Glutamatergic neuron (in vitro differentiated cells): Measurements from ENCODE around the gene MLYCD. TPM values are rescaled to one million over a fixed set of nuclear protein-coding genes. Genes with fewer than 3 reads are reported as not detected.
A peak's percentile ranks its signal among the peaks of the same experiment; 100 is the strongest.

ENCODE experiments used
- DNase-seq: peaks from one replicate; pipeline ENCODE4 v3.0.0; 2022
- H3K27ac Mint-ChIP-seq: one replicate; pipeline ENCODE4 v1.8.0; 2020; ENCODE audit warnings: mild to moderate bottlenecking, mixed read lengths, inconsistent platforms; ENCODE audit not compliant: unreplicated experiment
- H3K27me3 Mint-ChIP-seq: one replicate; pipeline ENCODE4 v1.8.0; 2020; ENCODE audit warnings: mild to moderate bottlenecking, moderate library complexity, mixed read lengths, inconsistent platforms; ENCODE audit not compliant: unreplicated experiment
- H3K36me3 Mint-ChIP-seq: one replicate; pipeline ENCODE4 v1.8.0; 2020; ENCODE audit warnings: mild to moderate bottlenecking, mixed read lengths, inconsistent platforms; ENCODE audit not compliant: unreplicated experiment
- H3K4me1 Mint-ChIP-seq: one replicate; pipeline ENCODE4 v1.8.0; 2020; ENCODE audit warnings: mild to moderate bottlenecking, low read depth, mixed read lengths, inconsistent platforms; ENCODE audit not compliant: unreplicated experiment
- H3K4me3 Mint-ChIP-seq: one replicate; pipeline ENCODE4 v1.8.0; 2020; ENCODE audit warnings: mild to moderate bottlenecking, mixed read lengths, inconsistent platforms; ENCODE audit not compliant: unreplicated experiment
- H3K9me3 Mint-ChIP-seq: one replicate; pipeline ENCODE4 v1.8.0; 2020; ENCODE audit warnings: mild to moderate bottlenecking, moderate library complexity, mixed read lengths, inconsistent platforms; ENCODE audit not compliant: unreplicated experiment
- total RNA-seq: library from RNA; stranded (reverse); fragmentation: NEBNext Ultra II Directional; extraction: Animal tissue kit (Norgen Biotek cat#: 25700); gene quantifications from one replicate; pipeline ENCODE4 v1.2.1, GENCODE V29; 2021; ENCODE audit not compliant: unreplicated experiment
- TF ChIP-seq, protein P1 (sequence below): fragments of 200-600 bp; sonication (generic); IDR thresholded peaks from one replicate; pipeline ENCODE4 v1.5.0; 2021; ENCODE audit not compliant: partially characterized antibody, unreplicated experiment

Gene MLYCD
- total RNA-seq, 1 donor from 2014 or later, result 9.5 TPM

GRCh38 chr16:83853834-83854233, 45.1 kb upstream of the MLYCD start:
- Mint-ChIP-seq H3K36me3 (no peaks in the 10 kb centered on the region), H3K9me3 (peaks cover 5% of the 10 kb centered on the region), H3K27ac (no peak overlapping the region), H3K4me3 (no peak overlapping the region), H3K4me1 (peaks cover 27% of the 10 kb centered on the region), H3K27me3 (peaks cover 8% of the 10 kb centered on the region)
- TF ChIP-seq, protein P1, sequence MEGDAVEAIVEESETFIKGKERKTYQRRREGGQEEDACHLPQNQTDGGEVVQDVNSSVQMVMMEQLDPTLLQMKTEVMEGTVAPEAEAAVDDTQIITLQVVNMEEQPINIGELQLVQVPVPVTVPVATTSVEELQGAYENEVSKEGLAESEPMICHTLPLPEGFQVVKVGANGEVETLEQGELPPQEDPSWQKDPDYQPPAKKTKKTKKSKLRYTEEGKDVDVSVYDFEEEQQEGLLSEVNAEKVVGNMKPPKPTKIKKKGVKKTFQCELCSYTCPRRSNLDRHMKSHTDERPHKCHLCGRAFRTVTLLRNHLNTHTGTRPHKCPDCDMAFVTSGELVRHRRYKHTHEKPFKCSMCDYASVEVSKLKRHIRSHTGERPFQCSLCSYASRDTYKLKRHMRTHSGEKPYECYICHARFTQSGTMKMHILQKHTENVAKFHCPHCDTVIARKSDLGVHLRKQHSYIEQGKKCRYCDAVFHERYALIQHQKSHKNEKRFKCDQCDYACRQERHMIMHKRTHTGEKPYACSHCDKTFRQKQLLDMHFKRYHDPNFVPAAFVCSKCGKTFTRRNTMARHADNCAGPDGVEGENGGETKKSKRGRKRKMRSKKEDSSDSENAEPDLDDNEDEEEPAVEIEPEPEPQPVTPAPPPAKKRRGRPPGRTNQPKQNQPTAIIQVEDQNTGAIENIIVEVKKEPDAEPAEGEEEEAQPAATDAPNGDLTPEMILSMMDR, result no peak
- DNase-seq, result no peak

GRCh38 chr16:83854420-83854819, 44.5 kb upstream of the MLYCD start:
- Mint-ChIP-seq H3K36me3 (no peaks in the 10 kb centered on the region), H3K27ac (no peak overlapping the region)
- TF ChIP-seq, protein P1, result no peak

GRCh38 chr16:83856792-83857191, 42.1 kb upstream of the MLYCD start:
- H3K9me3 Mint-ChIP-seq, result peaks cover 4% of the 10 kb centered on the region
- peak overlapping the region; percentile 94 for H3K27ac Mint-ChIP-seq
- H3K4me3 Mint-ChIP-seq, result peak overlapping the region; percentile 26
- peaks cover 15% of the 10 kb centered on the region for H3K4me1 Mint-ChIP-seq
- H3K27me3 Mint-ChIP-seq, result peaks cover 8% of the 10 kb centered on the region
- no peak for DNase-seq
- TF ChIP-seq, protein P1, result no peak
- H3K36me3 Mint-ChIP-seq, result peaks cover 3% of the 10 kb centered on the region

More at GRCh38 chr16:83854420-83854819, 44.5 kb upstream of the MLYCD start:
- DNase-seq, result no peak
- H3K4me3 Mint-ChIP-seq, result no peak overlapping the region
- peaks cover 8% of the 10 kb centered on the region for H3K27me3 Mint-ChIP-seq
- H3K9me3 Mint-ChIP-seq, result peaks cover 6% of the 10 kb centered on the region
- H3K4me1 Mint-ChIP-seq, result peaks cover 21% of the 10 kb centered on the region

- Mint-ChIP-seq H3K36me3 (peaks cover 3% of the 10 kb centered on the region), H3K4me3 (no peak overlapping the region), H3K9me3 (peaks cover 4% of the 10 kb centered on the region), H3K4me1 (peaks cover 6% of the 10 kb centered on the region), H3K27ac (no peak overlapping the region), H3K27me3 (peaks cover 1% of the 10 kb centered on the region)
- DNase-seq, result no peak
- TF ChIP-seq, protein P1, result no peak
Measured at GRCh38 chr16:83859265-83859664, 39.6 kb upstream of the MLYCD start.

- no peak overlapping the region for H3K27ac Mint-ChIP-seq
- TF ChIP-seq, protein P1, result no peak
- no peak for DNase-seq
- no peaks in the 10 kb centered on the region for H3K4me1 Mint-ChIP-seq
- no peak overlapping the region for H3K4me3 Mint-ChIP-seq
- peaks cover 3% of the 10 kb centered on the region for H3K27me3 Mint-ChIP-seq
- peaks cover 14% of the 10 kb centered on the region for H3K36me3 Mint-ChIP-seq
- H3K9me3 Mint-ChIP-seq, result peaks cover 2% of the 10 kb centered on the region
Measured at GRCh38 chr16:83862661-83863060, 36.3 kb upstream of the MLYCD start.
